Activated naive CD4-positive, alpha-beta T cell treated with anti-CD3 and anti-CD28 coated beads, Interleukin-2, amount 50 U/mL, for 24 hours (primary cell): ENCODE results near the gene TM9SF4.
"Not testable (repeated sequence)": the region's sequence is repeated elsewhere in the genome, so short reads cannot be mapped to it uniquely, and the experiment has no call there.

Source experiments
- H3K27ac Mint-ChIP-seq: one replicate; pipeline ENCODE4 v1.8.0; 2021; ENCODE audit warnings: mild to moderate bottlenecking, mixed read lengths
- H3K27me3 Mint-ChIP-seq: one replicate; pipeline ENCODE4 v1.8.0; 2021; ENCODE audit warnings: mixed read lengths
- H3K36me3 Mint-ChIP-seq: one replicate; pipeline ENCODE4 v1.8.0; 2021; ENCODE audit warnings: mixed read lengths
- H3K4me1 Mint-ChIP-seq: one replicate; pipeline ENCODE4 v1.8.0; 2021; ENCODE audit warnings: mixed read lengths
- H3K4me3 Mint-ChIP-seq: one replicate; pipeline ENCODE4 v1.8.0; 2021; ENCODE audit warnings: mild to moderate bottlenecking, mixed read lengths
- H3K9me3 Mint-ChIP-seq: one replicate; pipeline ENCODE4 v1.8.0; 2021; ENCODE audit warnings: mixed read lengths

TM9SF4 gene

GRCh38 chr20:32179934-32180333 lies 70.4 kb downstream of the TM9SF4 start:
- Mint-ChIP-seq H3K27ac (no peak overlapping the region), H3K27me3 (no peaks in the 10 kb centered on the region), H3K4me3 (no peak overlapping the region), H3K9me3 (no peaks in the 10 kb centered on the region), H3K4me1 (no peaks in the 10 kb centered on the region), H3K36me3 (peaks cover 3% of the 10 kb centered on the region)

GRCh38 chr20:32181606-32182005 lies 72.1 kb downstream of the TM9SF4 start:
- H3K4me3 Mint-ChIP-seq: no peak overlapping the region
- peaks cover 3% of the 10 kb centered on the region for H3K36me3 Mint-ChIP-seq
- no peaks in the 10 kb centered on the region for H3K27me3 Mint-ChIP-seq
- H3K4me1 Mint-ChIP-seq: peaks cover 3% of the 10 kb centered on the region
- no peak overlapping the region for H3K27ac Mint-ChIP-seq
- no peaks in the 10 kb centered on the region for H3K9me3 Mint-ChIP-seq

GRCh38 chr20:32183947-32184635 lies 74.6 kb downstream of the TM9SF4 start:
- H3K4me3 Mint-ChIP-seq: no peak overlapping the region
- peaks cover 2% of the 10 kb centered on the region for H3K36me3 Mint-ChIP-seq
- H3K27ac Mint-ChIP-seq: peak overlapping the region; percentile 35
- H3K4me1 Mint-ChIP-seq: peaks cover 11% of the 10 kb centered on the region
- H3K27me3 Mint-ChIP-seq: no peaks in the 10 kb centered on the region
- no peaks in the 10 kb centered on the region for H3K9me3 Mint-ChIP-seq

- Mint-ChIP-seq H3K9me3 (no peaks in the 10 kb centered on the region), H3K4me1 (peaks cover 15% of the 10 kb centered on the region), H3K27ac (no peak overlapping the region), H3K36me3 (peaks cover 2% of the 10 kb centered on the region), H3K4me3 (no peak overlapping the region), H3K27me3 (no peaks in the 10 kb centered on the region)
These were observed 75.6 kb downstream of the TM9SF4 start for GRCh38 chr20:32184961-32185603.

- Mint-ChIP-seq H3K27ac (no peak overlapping the region), H3K9me3 (no peaks in the 10 kb centered on the region), H3K4me1 (peaks cover 22% of the 10 kb centered on the region), H3K4me3 (no peak overlapping the region), H3K27me3 (no peaks in the 10 kb centered on the region), H3K36me3 (peaks cover 2% of the 10 kb centered on the region)
These were observed 77.0 kb downstream of the TM9SF4 start for GRCh38 chr20:32186506-32186905.

GRCh38 chr20:32188376-32189122 lies 79.0 kb downstream of the TM9SF4 start:
- no peaks in the 10 kb centered on the region for H3K27me3 Mint-ChIP-seq
- H3K36me3 Mint-ChIP-seq: peaks cover 6% of the 10 kb centered on the region
- H3K27ac Mint-ChIP-seq: peak overlapping the region; percentile 86
- H3K4me1 Mint-ChIP-seq: peaks cover 33% of the 10 kb centered on the region
- peak overlapping the region; percentile 86 for H3K4me3 Mint-ChIP-seq
- no peaks in the 10 kb centered on the region for H3K9me3 Mint-ChIP-seq

- H3K27ac Mint-ChIP-seq: peak overlapping the region; percentile 87
- H3K4me1 Mint-ChIP-seq: peaks cover 38% of the 10 kb centered on the region
- H3K9me3 Mint-ChIP-seq: no peaks in the 10 kb centered on the region
- peaks cover 9% of the 10 kb centered on the region for H3K36me3 Mint-ChIP-seq
- H3K4me3 Mint-ChIP-seq: peak overlapping the region; percentile 86
- no peaks in the 10 kb centered on the region for H3K27me3 Mint-ChIP-seq
These were observed 79.6 kb downstream of the TM9SF4 start for GRCh38 chr20:32189123-32189410.

- no peaks in the 10 kb centered on the region for H3K27me3 Mint-ChIP-seq
- peak overlapping the region; percentile 87 for H3K27ac Mint-ChIP-seq
- no peaks in the 10 kb centered on the region for H3K9me3 Mint-ChIP-seq
- peak overlapping the region; percentile 82 for H3K4me3 Mint-ChIP-seq
- peaks cover 10% of the 10 kb centered on the region for H3K36me3 Mint-ChIP-seq
- H3K4me1 Mint-ChIP-seq: peaks cover 43% of the 10 kb centered on the region
These were observed 80.4 kb downstream of the TM9SF4 start for GRCh38 chr20:32189691-32190615.

GRCh38 chr20:32190616-32191415 lies 81.3 kb downstream of the TM9SF4 start:
- Mint-ChIP-seq H3K9me3 (no peaks in the 10 kb centered on the region), H3K36me3 (peaks cover 16% of the 10 kb centered on the region), H3K4me3 (peak overlapping the region; percentile 77), H3K27me3 (no peaks in the 10 kb centered on the region), H3K27ac (peak overlapping the region; percentile 86), H3K4me1 (peaks cover 41% of the 10 kb centered on the region)

GRCh38 chr20:32191422-32191821 lies 81.9 kb downstream of the TM9SF4 start:
- H3K9me3 Mint-ChIP-seq: no peaks in the 10 kb centered on the region
- H3K4me1 Mint-ChIP-seq: peaks cover 41% of the 10 kb centered on the region
- H3K4me3 Mint-ChIP-seq: peak overlapping the region; percentile 77
- H3K27me3 Mint-ChIP-seq: no peaks in the 10 kb centered on the region
- peak overlapping the region; percentile 35 for H3K27ac Mint-ChIP-seq
- H3K36me3 Mint-ChIP-seq: peaks cover 20% of the 10 kb centered on the region

- H3K27me3 Mint-ChIP-seq: no peaks in the 10 kb centered on the region
- peak overlapping the region; percentile 32 for H3K27ac Mint-ChIP-seq
- peaks cover 20% of the 10 kb centered on the region for H3K36me3 Mint-ChIP-seq
- peaks cover 41% of the 10 kb centered on the region for H3K4me1 Mint-ChIP-seq
- no peak overlapping the region for H3K4me3 Mint-ChIP-seq
- no peaks in the 10 kb centered on the region for H3K9me3 Mint-ChIP-seq
These were observed 82.4 kb downstream of the TM9SF4 start for GRCh38 chr20:32191873-32192272.

- Mint-ChIP-seq H3K9me3 (no peaks in the 10 kb centered on the region), H3K36me3 (peaks cover 23% of the 10 kb centered on the region)
These were observed 83.2 kb downstream of the TM9SF4 start for GRCh38 chr20:32192698-32193097.

GRCh38 chr20:32193336-32193735 lies 83.8 kb downstream of the TM9SF4 start:
- not testable (repeated sequence) for H3K4me3 Mint-ChIP-seq, H3K9me3 Mint-ChIP-seq, H3K27ac Mint-ChIP-seq, H3K27me3 Mint-ChIP-seq
- Mint-ChIP-seq H3K4me1 (peaks cover 46% of the 10 kb centered on the region), H3K36me3 (peaks cover 25% of the 10 kb centered on the region)

More at GRCh38 chr20:32192698-32193097, 83.2 kb downstream of the TM9SF4 start:
- H3K27ac Mint-ChIP-seq: no peak overlapping the region
- peaks cover 42% of the 10 kb centered on the region for H3K4me1 Mint-ChIP-seq
- H3K27me3 Mint-ChIP-seq: no peaks in the 10 kb centered on the region
- H3K4me3 Mint-ChIP-seq: no peak overlapping the region

GRCh38 chr20:32193996-32194395 lies 84.5 kb downstream of the TM9SF4 start:
- H3K27ac Mint-ChIP-seq: peak overlapping the region; percentile 13
- no peaks in the 10 kb centered on the region for H3K9me3 Mint-ChIP-seq
- H3K36me3 Mint-ChIP-seq: peaks cover 25% of the 10 kb centered on the region
- H3K4me1 Mint-ChIP-seq: peaks cover 46% of the 10 kb centered on the region
- H3K4me3 Mint-ChIP-seq: no peak overlapping the region
- no peaks in the 10 kb centered on the region for H3K27me3 Mint-ChIP-seq

- Mint-ChIP-seq H3K27ac (peak overlapping the region; percentile 77), H3K36me3 (peaks cover 29% of the 10 kb centered on the region), H3K27me3 (no peaks in the 10 kb centered on the region), H3K4me1 (peaks cover 44% of the 10 kb centered on the region), H3K9me3 (no peaks in the 10 kb centered on the region), H3K4me3 (no peak overlapping the region)
These were observed 86.1 kb downstream of the TM9SF4 start for GRCh38 chr20:32195581-32195980.
